ENCODE data around the gene DSCAM.

The DSCAM gene

DNA sequence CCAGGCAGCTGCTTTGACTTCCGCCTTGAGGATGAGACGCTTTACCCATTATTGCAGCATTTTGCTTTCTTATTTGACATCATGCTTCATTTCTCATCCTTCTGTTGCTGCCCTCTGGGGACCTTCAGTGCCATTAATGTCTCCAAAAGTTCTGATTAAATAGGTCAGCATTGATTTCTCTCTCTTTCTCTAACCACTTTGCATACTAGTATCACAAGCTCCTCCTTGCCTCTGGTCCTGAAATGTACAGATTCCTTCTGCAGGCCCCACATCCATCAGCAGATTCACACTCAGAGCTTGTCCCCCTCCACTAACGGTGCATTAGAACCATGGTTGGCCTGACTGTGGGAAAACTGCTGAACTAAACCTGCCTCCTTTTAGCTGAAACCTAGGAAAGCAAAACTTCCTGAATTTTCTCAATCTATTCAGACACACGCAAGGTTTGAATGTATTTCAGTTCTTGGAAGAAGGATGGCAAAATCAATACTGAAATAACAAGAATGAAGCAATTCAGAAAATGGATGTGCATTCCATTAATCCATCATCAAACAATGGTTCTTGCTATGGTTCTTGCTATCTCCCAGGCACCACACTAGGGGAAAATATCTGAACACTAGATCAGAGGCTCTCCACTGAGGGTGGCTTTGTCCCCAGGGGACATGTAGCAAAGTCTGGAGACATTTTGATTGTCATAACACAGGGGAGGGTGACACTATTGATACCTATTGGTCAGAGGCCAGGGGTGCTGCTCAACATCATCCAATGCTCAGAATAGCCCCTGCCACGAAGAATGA is 825.2 kb downstream of the DSCAM start:
- Histone ChIP-seq H3F3A (ENCODE audit: insufficient read depth, low read length) (no peaks in the 10 kb centered on the region), H3K79me2 (ENCODE audit: insufficient read depth, low read length) (no peaks in the 10 kb centered on the region), H3K4me1 (ENCODE audit: insufficient read depth, low read length, severe bottlenecking) (no peaks in the 10 kb centered on the region), H3K36me3 (ENCODE audit: insufficient read depth, low read length) (no peaks in the 10 kb centered on the region), H3K27ac (ENCODE audit: low read depth, low read length, poor library complexity, severe bottlenecking) (no peak overlapping the region), H2AFZ (ENCODE audit: low read length) (no peak overlapping the region), H3K9me3 (ENCODE audit: low read length) (no peaks in the 10 kb centered on the region), H3K9me2 (ENCODE audit: low read depth, low read length) (no peaks in the 10 kb centered on the region), H3K27me3 (ENCODE audit: insufficient read depth, low read length) (no peaks in the 10 kb centered on the region), H3K4me2 (ENCODE audit: low read length) (no peak overlapping the region), H3K4me3 (ENCODE audit: low read depth, low read length, poor library complexity, severe bottlenecking) (no peak overlapping the region), H3K9ac (ENCODE audit: low read length) (no peak overlapping the region), H4K20me1 (ENCODE audit: insufficient read depth, low read length) (no peaks in the 10 kb centered on the region)
- TF ChIP-seq CTCF (IDR thresholded peaks at IDR 0.05; ENCODE audit: low read length), result no peak
- no peak for TF ChIP-seq EZH2 (IDR thresholded peaks at IDR 0.05; ENCODE audit: borderline replicate concordance, low read length)

- H3K79me2 ChIP-seq (ENCODE audit: insufficient read depth, low read length), result no peaks in the 10 kb centered on the region
- H3F3A ChIP-seq (ENCODE audit: insufficient read depth, low read length), result no peaks in the 10 kb centered on the region
- H3K27ac ChIP-seq (ENCODE audit: low read depth, low read length, poor library complexity, severe bottlenecking), result no peak overlapping the region
- H3K9ac ChIP-seq (ENCODE audit: low read length), result no peak overlapping the region
- no peaks in the 10 kb centered on the region for H3K36me3 ChIP-seq (ENCODE audit: insufficient read depth, low read length)
- H3K27me3 ChIP-seq (ENCODE audit: insufficient read depth, low read length), result no peaks in the 10 kb centered on the region
- no peak overlapping the region for H3K4me2 ChIP-seq (ENCODE audit: low read length)
- no peaks in the 10 kb centered on the region for H3K4me1 ChIP-seq (ENCODE audit: insufficient read depth, low read length, severe bottlenecking)
- H2AFZ ChIP-seq (ENCODE audit: low read length), result no peak overlapping the region
- no peaks in the 10 kb centered on the region for H3K9me2 ChIP-seq (ENCODE audit: low read depth, low read length)
- no peak for TF ChIP-seq EZH2 (IDR thresholded peaks at IDR 0.05; ENCODE audit: borderline replicate concordance, low read length)
- no peak overlapping the region for H3K4me3 ChIP-seq (ENCODE audit: low read depth, low read length, poor library complexity, severe bottlenecking)
- H4K20me1 ChIP-seq (ENCODE audit: insufficient read depth, low read length), result no peaks in the 10 kb centered on the region
- no peaks in the 10 kb centered on the region for H3K9me3 ChIP-seq (ENCODE audit: low read length)
These were observed 826.3 kb downstream of the DSCAM start for GRCh38 chr21:40020651-40021050.

DNA sequence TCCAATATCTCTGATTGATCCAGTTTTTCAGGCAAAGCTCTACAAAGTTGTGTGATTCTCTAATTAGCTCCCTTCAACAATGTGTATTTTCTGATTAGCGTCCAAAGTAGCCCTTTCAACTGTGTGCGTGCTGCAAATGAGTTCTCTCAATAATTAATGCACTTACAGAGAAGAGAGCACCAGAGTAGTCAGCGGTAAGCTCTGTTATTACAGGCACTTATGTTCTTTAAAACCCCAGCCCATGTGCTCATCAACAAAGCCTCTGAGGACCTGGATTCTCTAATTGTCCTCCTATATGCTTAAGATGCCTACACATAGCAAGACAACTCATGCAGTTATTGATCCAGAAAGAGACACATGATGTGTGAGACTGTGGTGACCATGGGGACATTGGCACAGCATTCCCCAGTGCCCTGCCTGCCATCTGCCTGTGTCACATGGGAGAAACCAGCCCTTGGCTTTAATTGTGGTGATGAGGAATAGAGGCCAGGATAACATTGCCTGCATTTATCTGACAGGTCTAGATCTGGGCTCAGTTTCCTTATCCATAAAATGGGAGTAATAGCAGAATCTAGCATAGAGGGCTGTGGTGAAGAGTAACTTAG is 828.0 kb downstream of the DSCAM start:
- no peaks in the 10 kb centered on the region for H3K9me2 ChIP-seq (ENCODE audit: low read depth, low read length)
- no peak overlapping the region for H3K27ac ChIP-seq (ENCODE audit: low read depth, low read length, poor library complexity, severe bottlenecking)
- no peaks in the 10 kb centered on the region for H3F3A ChIP-seq (ENCODE audit: insufficient read depth, low read length)
- TF ChIP-seq CTCF (IDR thresholded peaks at IDR 0.05; ENCODE audit: low read length) (no peak), EZH2 (IDR thresholded peaks at IDR 0.05; ENCODE audit: borderline replicate concordance, low read length) (no peak)
- no peaks in the 10 kb centered on the region for H3K9me3 ChIP-seq (ENCODE audit: low read length)
- no peaks in the 10 kb centered on the region for H4K20me1 ChIP-seq (ENCODE audit: insufficient read depth, low read length)
- no peak overlapping the region for H2AFZ ChIP-seq (ENCODE audit: low read length)
- H3K4me2 ChIP-seq (ENCODE audit: low read length), result no peak overlapping the region
- H3K27me3 ChIP-seq (ENCODE audit: insufficient read depth, low read length), result no peaks in the 10 kb centered on the region
- no peaks in the 10 kb centered on the region for H3K4me1 ChIP-seq (ENCODE audit: insufficient read depth, low read length, severe bottlenecking)
- no peak overlapping the region for H3K4me3 ChIP-seq (ENCODE audit: low read depth, low read length, poor library complexity, severe bottlenecking)
- H3K9ac ChIP-seq (ENCODE audit: low read length), result no peak overlapping the region
- H3K79me2 ChIP-seq (ENCODE audit: insufficient read depth, low read length), result no peaks in the 10 kb centered on the region
- H3K36me3 ChIP-seq (ENCODE audit: insufficient read depth, low read length), result no peaks in the 10 kb centered on the region

Data from OCI-LY1 (cell line).